Chondrocyte (in vitro differentiated cells): ENCODE data around the gene ATP2C1. TPM values are rescaled to one million over a fixed set of nuclear protein-coding genes. Genes with fewer than 3 reads are reported as not detected.

Experiments used
- DNase-seq: peaks from one replicate; pipeline ENCODE4 v3.0.0; 2021; ENCODE audit warnings: mixed read lengths, low spot score
- H3K27ac Mint-ChIP-seq: one replicate; pipeline ENCODE4 v1.8.0; 2021; ENCODE audit warnings: mild to moderate bottlenecking, moderate library complexity, mixed read lengths; ENCODE audit not compliant: unreplicated experiment
- H3K27me3 Mint-ChIP-seq: 2 replicates; pipeline ENCODE4 v1.8.0; 2021; ENCODE audit warnings: low read depth, mixed read lengths
- H3K36me3 Mint-ChIP-seq: 2 replicates; pipeline ENCODE4 v1.8.0; 2021; ENCODE audit warnings: low read depth, mixed read lengths
- H3K4me1 Mint-ChIP-seq: 2 replicates; pipeline ENCODE4 v1.8.0; 2021; ENCODE audit warnings: low read depth, mild to moderate bottlenecking, mixed read lengths
- H3K4me3 Mint-ChIP-seq: one replicate; pipeline ENCODE4 v1.8.0; 2021; ENCODE audit warnings: mild to moderate bottlenecking, moderate library complexity, mixed read lengths; ENCODE audit not compliant: unreplicated experiment
- H3K9me3 Mint-ChIP-seq: 2 replicates; pipeline ENCODE4 v1.8.0; 2021; ENCODE audit warnings: low read depth, mixed read lengths
- total RNA-seq: library from RNA; stranded (reverse); gene quantifications from 3 replicates; pipeline ENCODE4 v1.2.1, GENCODE V29; 2021
- TF ChIP-seq, protein P1 (sequence below): fragments of 200-600 bp; sonication (generic); IDR thresholded peaks from 2 replicates; pipeline ENCODE4 v1.5.0; 2021; ENCODE audit warnings: antibody characterized with exemption, mild to moderate bottlenecking, moderate library complexity

The ATP2C1 gene
- total RNA-seq, 1 donor from 2014 or later: 64.3 TPM

DNA sequence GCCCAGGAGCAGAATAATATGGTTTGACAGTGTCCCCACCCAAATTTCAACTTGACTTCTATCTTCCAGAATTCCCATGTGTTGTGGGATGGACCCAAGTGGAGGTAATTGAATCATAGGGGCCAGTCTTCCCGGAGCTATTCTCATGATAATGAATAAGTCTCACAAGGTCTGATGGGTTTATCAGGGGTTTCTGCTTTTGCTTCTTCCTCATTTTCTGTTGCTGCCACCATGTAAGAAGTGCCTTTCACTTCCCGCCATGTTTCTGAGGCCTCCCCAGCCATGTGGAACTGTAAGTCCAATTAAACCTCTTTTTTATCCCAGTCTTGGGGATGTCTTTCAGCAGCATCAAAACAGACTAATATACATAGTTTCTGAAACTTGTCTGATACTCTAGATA lies 28.4 kb upstream of the ATP2C1 start:
- Mint-ChIP-seq H3K36me3 (no peaks in the 10 kb centered on the region), H3K4me3 (no peak overlapping the region), H3K4me1 (no peaks in the 10 kb centered on the region), H3K27ac (no peak overlapping the region), H3K27me3 (peaks cover 2% of the 10 kb centered on the region), H3K9me3 (no peaks in the 10 kb centered on the region)
- no peak for DNase-seq
- TF ChIP-seq, protein P1, sequence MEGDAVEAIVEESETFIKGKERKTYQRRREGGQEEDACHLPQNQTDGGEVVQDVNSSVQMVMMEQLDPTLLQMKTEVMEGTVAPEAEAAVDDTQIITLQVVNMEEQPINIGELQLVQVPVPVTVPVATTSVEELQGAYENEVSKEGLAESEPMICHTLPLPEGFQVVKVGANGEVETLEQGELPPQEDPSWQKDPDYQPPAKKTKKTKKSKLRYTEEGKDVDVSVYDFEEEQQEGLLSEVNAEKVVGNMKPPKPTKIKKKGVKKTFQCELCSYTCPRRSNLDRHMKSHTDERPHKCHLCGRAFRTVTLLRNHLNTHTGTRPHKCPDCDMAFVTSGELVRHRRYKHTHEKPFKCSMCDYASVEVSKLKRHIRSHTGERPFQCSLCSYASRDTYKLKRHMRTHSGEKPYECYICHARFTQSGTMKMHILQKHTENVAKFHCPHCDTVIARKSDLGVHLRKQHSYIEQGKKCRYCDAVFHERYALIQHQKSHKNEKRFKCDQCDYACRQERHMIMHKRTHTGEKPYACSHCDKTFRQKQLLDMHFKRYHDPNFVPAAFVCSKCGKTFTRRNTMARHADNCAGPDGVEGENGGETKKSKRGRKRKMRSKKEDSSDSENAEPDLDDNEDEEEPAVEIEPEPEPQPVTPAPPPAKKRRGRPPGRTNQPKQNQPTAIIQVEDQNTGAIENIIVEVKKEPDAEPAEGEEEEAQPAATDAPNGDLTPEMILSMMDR: no peak

DNA sequence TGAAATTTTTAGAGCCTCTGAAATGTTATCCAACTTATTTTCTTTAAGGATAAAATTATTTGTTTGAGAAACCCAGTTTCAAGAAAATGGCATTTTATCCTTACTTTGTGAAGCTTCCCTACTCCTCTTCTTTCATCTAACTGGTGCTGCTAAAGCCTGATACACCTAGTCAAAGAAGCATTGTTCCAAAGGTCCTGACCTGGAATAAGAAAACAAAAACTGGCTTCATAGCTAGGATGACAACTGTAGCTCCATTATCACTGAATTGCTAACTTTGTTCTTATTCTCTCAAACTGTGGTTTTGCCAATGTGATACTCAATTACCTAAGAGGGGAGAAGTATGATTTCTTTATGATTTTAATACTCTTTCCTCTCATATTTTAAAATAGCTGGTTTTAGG lies 27.6 kb upstream of the ATP2C1 start:
- Mint-ChIP-seq H3K4me3 (no peak overlapping the region), H3K36me3 (no peaks in the 10 kb centered on the region), H3K27me3 (no peaks in the 10 kb centered on the region), H3K9me3 (no peaks in the 10 kb centered on the region), H3K27ac (no peak overlapping the region), H3K4me1 (no peaks in the 10 kb centered on the region)
- no peak for DNase-seq
- TF ChIP-seq, protein P1: no peak

DNA sequence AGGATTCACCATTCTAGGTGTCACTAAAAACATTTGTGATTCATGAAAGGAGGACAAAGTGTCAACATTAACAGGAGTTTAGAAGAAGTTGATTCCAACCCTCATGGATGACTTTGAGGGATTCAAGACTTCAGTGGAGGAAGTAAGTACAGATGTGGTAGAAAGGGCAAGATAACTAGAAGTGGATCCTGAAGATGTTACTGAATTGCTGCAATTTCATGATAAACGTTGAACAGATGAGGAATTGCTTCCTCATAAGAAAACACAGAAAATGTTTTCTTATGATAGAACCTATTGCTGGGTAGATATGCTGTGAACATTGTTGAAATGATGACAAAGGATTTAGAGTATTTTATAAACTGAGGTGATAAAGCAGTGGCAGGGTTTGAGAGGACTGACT lies 23.5 kb upstream of the ATP2C1 start:
- H3K36me3 Mint-ChIP-seq: no peaks in the 10 kb centered on the region
- peaks cover 5% of the 10 kb centered on the region for H3K27me3 Mint-ChIP-seq
- no peaks in the 10 kb centered on the region for H3K9me3 Mint-ChIP-seq
- no peak for DNase-seq
- H3K27ac Mint-ChIP-seq: no peak overlapping the region
- TF ChIP-seq, protein P1: no peak
- H3K4me3 Mint-ChIP-seq: no peak overlapping the region
- no peaks in the 10 kb centered on the region for H3K4me1 Mint-ChIP-seq

- TF ChIP-seq, protein P1: no peak
- DNase-seq: no peak
- Mint-ChIP-seq H3K4me3 (no peak overlapping the region), H3K36me3 (peaks cover 4% of the 10 kb centered on the region), H3K27ac (no peak overlapping the region), H3K4me1 (no peaks in the 10 kb centered on the region), H3K27me3 (peaks cover 14% of the 10 kb centered on the region), H3K9me3 (peaks cover 19% of the 10 kb centered on the region)
Observed at GRCh38 chr3:130876594-130876993, 17.3 kb upstream of the ATP2C1 start.

DNA sequence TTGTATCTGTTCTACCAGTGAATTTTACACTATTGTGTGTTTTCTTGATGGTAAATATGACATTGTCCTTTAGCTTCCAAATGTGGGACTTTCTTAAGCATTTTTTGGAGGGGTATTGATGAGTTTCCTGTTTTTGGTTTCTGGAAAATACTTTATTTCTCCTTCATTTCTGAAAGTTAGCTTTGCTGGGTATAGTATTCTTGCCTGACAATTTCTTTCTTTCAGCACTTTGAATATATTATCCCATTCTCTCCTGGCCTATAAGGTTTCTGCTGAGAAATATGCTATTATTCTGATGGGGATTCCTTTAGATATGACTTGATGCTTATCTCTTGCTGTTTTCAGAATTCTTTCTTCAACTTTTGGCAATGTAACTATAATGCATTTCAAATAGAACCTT lies 15.4 kb upstream of the ATP2C1 start:
- H3K27ac Mint-ChIP-seq: no peak overlapping the region
- H3K27me3 Mint-ChIP-seq: peaks cover 18% of the 10 kb centered on the region
- H3K36me3 Mint-ChIP-seq: peaks cover 4% of the 10 kb centered on the region
- peaks cover 31% of the 10 kb centered on the region for H3K9me3 Mint-ChIP-seq
- H3K4me1 Mint-ChIP-seq: no peaks in the 10 kb centered on the region
- H3K4me3 Mint-ChIP-seq: no peak overlapping the region
- TF ChIP-seq, protein P1: no peak
- DNase-seq: no peak
